ENCODE data around the gene PAIP2B. TPM values are rescaled to one million over a fixed set of nuclear protein-coding genes. Genes with fewer than 3 reads are reported as not detected.

Gene PAIP2B
- total and polyA plus RNA-seq, 2 of the 13 experiments (the other 11 are each of a cell fraction or from before 2014, with no cell fraction given), result 0.16 to 0.29 TPM

GRCh38 chr2:71154798-71155197 is 72.1 kb downstream of the PAIP2B start:
- Histone ChIP-seq H3K27ac (ENCODE audit: extremely low read length, insufficient read depth, low read length) (no peak overlapping the region), H3K36me3 (replicated peaks in 1 of 2; ENCODE audit: control insufficient read depth in 1 of 2, insufficient read depth in 2 of 2, low read length in 2 of 2) (peaks cover 1 to 5% of the 10 kb centered on the region in 2 experiments; a peak in 3 of 5 replicates), H3K9ac (ENCODE audit: insufficient read depth, low read depth, low read length) (no peak overlapping the region), H3K79me2 (ENCODE audit: insufficient read depth, low read length) (no peaks in the 10 kb centered on the region), H3K27me3 (ENCODE audit: control insufficient read depth in 1 of 2, insufficient read depth in 2 of 2, low read length in 2 of 2) (peaks cover 0 to 26% of the 10 kb centered on the region in 2 experiments; a peak in 3 of 5 replicates), H2AFZ (ENCODE audit: low read length) (no peak overlapping the region), H3K4me3 (replicated peaks in 1 of 3; ENCODE audit: insufficient read depth in 1 of 3, low read depth in 2 of 3, low read length in 3 of 3) (no peak overlapping the region), H3K4me2 (ENCODE audit: low read depth, low read length) (no peak overlapping the region), H3K4me1 (ENCODE audit: insufficient read depth, low read length) (no peaks in the 10 kb centered on the region), H3K9me3 (ENCODE audit: low read length) (no peaks in the 10 kb centered on the region), H4K20me1 (ENCODE audit: insufficient read depth, low read length) (peaks cover 4% of the 10 kb centered on the region; the same call in 1 of the 2 replicates)
- intact Hi-C loops (cut with micrococcal nuclease; ENCODE audit: unreplicated experiment), result loop anchor here (1.0 to 5.0 kb wide), 2 partner anchors 54 to 128 kb away; no protein-coding TSS in a partner anchor
- in situ Hi-C loops (cut with HindIII; ENCODE audit: extremely low pct_ligation_motif_present, low pct_unique_long_range_greater_than_20kb), result loop anchor here (5.0 kb wide), 1 partner anchor 52 kb away; no protein-coding TSS in a partner anchor
- ATAC-seq (peak; percentile 90), FAIRE-seq (peak; percentile 94), DNase-seq (ENCODE audit: low spot score) (peak; percentile 72)
- 13% methylated on average over 6 of the region's 6 CpGs for WGBS (ENCODE audit: low lambda C conversion rate)
- CTCF ChIA-PET (ENCODE audit: low intra/inter-chr PET ratio, low total read pairs), result interaction anchor here (3.1 kb wide), 1 partner anchor 54 kb away, joined by 24 read pairs; no protein-coding TSS in a partner anchor
- no TSS peak for BruUV-seq (replicated peaks)
- POLR2A ChIA-PET, result interaction anchor here (1.0 to 1.5 kb wide), 4 partner anchors 25 to 87 kb away, joined by 3 to 6 read pairs (median 4); partner anchors contain the start of genes MCEE and MPHOSPH10
- TF ChIP-seq, protein P1, sequence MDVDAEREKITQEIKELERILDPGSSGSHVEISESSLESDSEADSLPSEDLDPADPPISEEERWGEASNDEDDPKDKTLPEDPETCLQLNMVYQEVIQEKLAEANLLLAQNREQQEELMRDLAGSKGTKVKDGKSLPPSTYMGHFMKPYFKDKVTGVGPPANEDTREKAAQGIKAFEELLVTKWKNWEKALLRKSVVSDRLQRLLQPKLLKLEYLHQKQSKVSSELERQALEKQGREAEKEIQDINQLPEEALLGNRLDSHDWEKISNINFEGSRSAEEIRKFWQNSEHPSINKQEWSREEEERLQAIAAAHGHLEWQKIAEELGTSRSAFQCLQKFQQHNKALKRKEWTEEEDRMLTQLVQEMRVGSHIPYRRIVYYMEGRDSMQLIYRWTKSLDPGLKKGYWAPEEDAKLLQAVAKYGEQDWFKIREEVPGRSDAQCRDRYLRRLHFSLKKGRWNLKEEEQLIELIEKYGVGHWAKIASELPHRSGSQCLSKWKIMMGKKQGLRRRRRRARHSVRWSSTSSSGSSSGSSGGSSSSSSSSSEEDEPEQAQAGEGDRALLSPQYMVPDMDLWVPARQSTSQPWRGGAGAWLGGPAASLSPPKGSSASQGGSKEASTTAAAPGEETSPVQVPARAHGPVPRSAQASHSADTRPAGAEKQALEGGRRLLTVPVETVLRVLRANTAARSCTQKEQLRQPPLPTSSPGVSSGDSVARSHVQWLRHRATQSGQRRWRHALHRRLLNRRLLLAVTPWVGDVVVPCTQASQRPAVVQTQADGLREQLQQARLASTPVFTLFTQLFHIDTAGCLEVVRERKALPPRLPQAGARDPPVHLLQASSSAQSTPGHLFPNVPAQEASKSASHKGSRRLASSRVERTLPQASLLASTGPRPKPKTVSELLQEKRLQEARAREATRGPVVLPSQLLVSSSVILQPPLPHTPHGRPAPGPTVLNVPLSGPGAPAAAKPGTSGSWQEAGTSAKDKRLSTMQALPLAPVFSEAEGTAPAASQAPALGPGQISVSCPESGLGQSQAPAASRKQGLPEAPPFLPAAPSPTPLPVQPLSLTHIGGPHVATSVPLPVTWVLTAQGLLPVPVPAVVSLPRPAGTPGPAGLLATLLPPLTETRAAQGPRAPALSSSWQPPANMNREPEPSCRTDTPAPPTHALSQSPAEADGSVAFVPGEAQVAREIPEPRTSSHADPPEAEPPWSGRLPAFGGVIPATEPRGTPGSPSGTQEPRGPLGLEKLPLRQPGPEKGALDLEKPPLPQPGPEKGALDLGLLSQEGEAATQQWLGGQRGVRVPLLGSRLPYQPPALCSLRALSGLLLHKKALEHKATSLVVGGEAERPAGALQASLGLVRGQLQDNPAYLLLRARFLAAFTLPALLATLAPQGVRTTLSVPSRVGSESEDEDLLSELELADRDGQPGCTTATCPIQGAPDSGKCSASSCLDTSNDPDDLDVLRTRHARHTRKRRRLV (CRISPR knock-in tag; IDR thresholded peaks at IDR 0.05), result no peak
- peak; percentile 36; the same call in 1 of the 2 replicates for TF ChIP-seq MYC (CRISPR knock-in tag; IDR thresholded peaks at IDR 0.05; ENCODE audit: borderline replicate concordance)
- TF ChIP-seq YY1 (IDR thresholded peaks at IDR 0.05; ENCODE audit: insufficient read depth, insufficient replicate concordance, low read depth, low read length), result peak; percentile 59
- TF ChIP-seq ZFP91 (CRISPR knock-in tag; IDR thresholded peaks at IDR 0.05; ENCODE audit: borderline replicate concordance), result peak; percentile 56
- TF ChIP-seq, protein P2, sequence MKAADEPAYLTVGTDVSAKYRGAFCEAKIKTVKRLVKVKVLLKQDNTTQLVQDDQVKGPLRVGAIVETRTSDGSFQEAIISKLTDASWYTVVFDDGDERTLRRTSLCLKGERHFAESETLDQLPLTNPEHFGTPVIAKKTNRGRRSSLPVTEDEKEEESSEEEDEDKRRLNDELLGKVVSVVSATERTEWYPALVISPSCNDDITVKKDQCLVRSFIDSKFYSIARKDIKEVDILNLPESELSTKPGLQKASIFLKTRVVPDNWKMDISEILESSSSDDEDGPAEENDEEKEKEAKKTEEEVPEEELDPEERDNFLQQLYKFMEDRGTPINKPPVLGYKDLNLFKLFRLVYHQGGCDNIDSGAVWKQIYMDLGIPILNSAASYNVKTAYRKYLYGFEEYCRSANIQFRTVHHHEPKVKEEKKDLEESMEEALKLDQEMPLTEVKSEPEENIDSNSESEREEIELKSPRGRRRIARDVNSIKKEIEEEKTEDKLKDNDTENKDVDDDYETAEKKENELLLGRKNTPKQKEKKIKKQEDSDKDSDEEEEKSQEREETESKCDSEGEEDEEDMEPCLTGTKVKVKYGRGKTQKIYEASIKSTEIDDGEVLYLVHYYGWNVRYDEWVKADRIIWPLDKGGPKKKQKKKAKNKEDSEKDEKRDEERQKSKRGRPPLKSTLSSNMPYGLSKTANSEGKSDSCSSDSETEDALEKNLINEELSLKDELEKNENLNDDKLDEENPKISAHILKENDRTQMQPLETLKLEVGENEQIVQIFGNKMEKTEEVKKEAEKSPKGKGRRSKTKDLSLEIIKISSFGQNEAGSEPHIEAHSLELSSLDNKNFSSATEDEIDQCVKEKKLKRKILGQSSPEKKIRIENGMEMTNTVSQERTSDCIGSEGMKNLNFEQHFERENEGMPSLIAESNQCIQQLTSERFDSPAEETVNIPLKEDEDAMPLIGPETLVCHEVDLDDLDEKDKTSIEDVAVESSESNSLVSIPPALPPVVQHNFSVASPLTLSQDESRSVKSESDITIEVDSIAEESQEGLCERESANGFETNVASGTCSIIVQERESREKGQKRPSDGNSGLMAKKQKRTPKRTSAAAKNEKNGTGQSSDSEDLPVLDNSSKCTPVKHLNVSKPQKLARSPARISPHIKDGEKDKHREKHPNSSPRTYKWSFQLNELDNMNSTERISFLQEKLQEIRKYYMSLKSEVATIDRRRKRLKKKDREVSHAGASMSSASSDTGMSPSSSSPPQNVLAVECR (CRISPR knock-in tag; IDR thresholded peaks at IDR 0.05; ENCODE audit: borderline replicate concordance), result peak; percentile 22; the same call in 1 of the 2 replicates
- no peak for TF ChIP-seq HNRNPH1 (optimal IDR thresholded peaks at IDR 0.05; ENCODE audit: low read depth, low read length)
